Keratinocyte (primary cell): ENCODE data around the gene GPR34. TPM values are rescaled to one million over a fixed set of nuclear protein-coding genes. Genes with fewer than 3 reads are reported as not detected.

ENCODE experiments used
- DNase-seq: peaks from one replicate; pipeline ENCODE4 v3.0.0-alpha.2; 2011; ENCODE audit warnings: low read depth, missing footprints, low spot score
- FAIRE-seq: peaks from 2 replicates; lab custom pipeline; 2011; peaks lifted over from hg19 to GRCh38; lab: Jason Lieb, UNC
- H2AFZ ChIP-seq: 2 replicates; pipeline ENCODE4 v1.6.0; 2012; ENCODE audit warnings: low read length, control low read depth, inconsistent platforms; ENCODE audit not compliant: control insufficient read depth
- H3K27ac ChIP-seq: 2 replicates; pipeline ENCODE4 v1.5.1; 2011; ENCODE audit warnings: low read length; ENCODE audit not compliant: control insufficient read depth, insufficient read depth
- H3K27me3 ChIP-seq: 3 replicates; pipeline ENCODE4 v1.6.0; 2011; ENCODE audit warnings: low read length; ENCODE audit not compliant: control insufficient read depth, insufficient read depth; ENCODE audit errors: extremely low read depth
- H3K36me3 ChIP-seq, 2 experiments: 2 replicates in 1 of 2; 3 replicates in 1 of 2; pipeline ENCODE4 v1.5.1; 2011; ENCODE audit warnings: low read length in 2 of 2, mild to moderate bottlenecking in 1 of 2; ENCODE audit not compliant: control insufficient read depth in 2 of 2, insufficient read depth in 2 of 2; ENCODE audit errors: extremely low read depth in 1 of 2
- H3K4me1 ChIP-seq: 3 replicates; pipeline ENCODE4 v1.5.1; 2011; ENCODE audit warnings: low read length; ENCODE audit not compliant: control insufficient read depth, insufficient read depth; ENCODE audit errors: extremely low read depth
- H3K4me2 ChIP-seq: 3 replicates; pipeline ENCODE4 v1.6.0; 2011; ENCODE audit warnings: low read depth, low read length; ENCODE audit not compliant: control insufficient read depth, insufficient read depth; ENCODE audit errors: extremely low read depth
- H3K4me3 ChIP-seq, 3 experiments: fragments of 200-600 bp in 1 of 3; sonication (generic) in 1 of 3; 2 replicates in 2 of 3; 3 replicates in 1 of 3; pipeline ENCODE4 v1.5.1; 2011 to 2016; ENCODE audit warnings: low read length in 3 of 3, mild to moderate bottlenecking in 3 of 3, control low read depth in 2 of 3, inconsistent platforms in 1 of 3, low read depth in 1 of 3, mixed read lengths in 1 of 3, mixed run types in 1 of 3, moderate library complexity in 1 of 3; ENCODE audit not compliant: control insufficient read depth in 2 of 3, insufficient read depth in 2 of 3; ENCODE audit errors: extremely low read depth in 1 of 3
- H3K79me2 ChIP-seq: 2 replicates; pipeline ENCODE4 v1.6.0; 2012; ENCODE audit warnings: low read length; ENCODE audit not compliant: control insufficient read depth, insufficient read depth
- H3K9ac ChIP-seq: 3 replicates; pipeline ENCODE4 v1.6.0; 2011; ENCODE audit warnings: low read length; ENCODE audit not compliant: control insufficient read depth, insufficient read depth; ENCODE audit errors: extremely low read depth
- H3K9me1 ChIP-seq: 3 replicates; pipeline ENCODE4 v1.6.0; 2011; ENCODE audit warnings: low read length; ENCODE audit not compliant: control insufficient read depth, insufficient read depth; ENCODE audit errors: extremely low read depth
- H3K9me3 ChIP-seq: 2 replicates; pipeline ENCODE4 v1.5.1; 2012; ENCODE audit warnings: low read depth, low read length; ENCODE audit not compliant: control insufficient read depth
- H4K20me1 ChIP-seq: 3 replicates; pipeline ENCODE4 v1.6.0; 2011; ENCODE audit warnings: low read length; ENCODE audit not compliant: control insufficient read depth, insufficient read depth; ENCODE audit errors: extremely low read depth
- CTCF ChIP-seq, 3 experiments: IDR thresholded peaks in 1 of 3; conservative IDR thresholded peaks in 1 of 3; optimal IDR thresholded peaks in 1 of 3; 2 replicates in 2 of 3; 3 replicates in 1 of 3; pipeline versions ENCODE3 to v1.5.1; 2011; ENCODE audit warnings: low read length in 3 of 3, mild to moderate bottlenecking in 3 of 3, moderate library complexity in 2 of 3, control low read depth in 1 of 3, inconsistent platforms in 1 of 3; ENCODE audit not compliant: insufficient read depth in 2 of 3; ENCODE audit errors: extremely low read depth in 1 of 3
- EZH2 ChIP-seq: IDR thresholded peaks from one replicate; pipeline ENCODE4 v1.6.1; 2012; ENCODE audit warnings: inconsistent platforms, mild to moderate bottlenecking, low read length, moderate library complexity
- dilution Hi-C: fragments of 300-500 bp; cut with MboI; formaldehyde crosslinking; loops from one replicate; pipeline ENCODE4 v1.7.0; 2020; ENCODE audit warnings: low sequenced_read_pairs; ENCODE audit not compliant: extremely low pct_ligation_motif_present
- polyA plus RNA-seq, 5 experiments: library from polyadenylated mRNA; depleted of rRNA in 3 of 5; stranded (reverse) in 3 of 5; stranded (forward) in 1 of 5; unstranded in 1 of 5; fragments of >200 nt; gene quantifications; 1 replicate in 1 of 5; 2 replicates in 3 of 5; 3 replicates in 1 of 5; pipeline versions ENCODE4 v1.2.1 to v1.2.3, GENCODE V29; 2011 to 2012; ENCODE audit warnings: missing spikeins in 2 of 5, low read depth in 1 of 5, low replicate concordance in 1 of 5

Gene GPR34
- polyA plus RNA-seq, 1 donor (not counting 4 experiments of a cell fraction or from before 2014, with no cell fraction given): not detected

DNA sequence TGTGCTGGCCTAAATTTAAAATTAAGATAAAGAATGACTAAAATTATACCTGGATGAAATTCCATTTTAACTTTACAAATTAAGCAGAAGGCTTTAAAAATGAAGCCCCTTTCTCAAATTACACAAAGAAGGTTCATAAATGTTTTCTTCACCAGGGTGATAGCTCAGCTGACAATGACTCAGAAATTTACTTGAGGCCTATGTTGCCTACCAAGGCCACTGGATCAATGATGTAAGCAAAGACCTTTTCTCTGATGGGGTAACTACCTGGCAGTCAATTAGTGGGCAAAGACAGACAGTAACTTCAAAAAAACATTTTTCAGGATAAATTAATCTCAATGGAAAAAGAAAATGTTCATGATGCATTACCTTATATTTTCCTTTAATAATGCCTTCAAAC, 23.9 kb upstream of the GPR34 start:
- dilution Hi-C loops: no loop called here
- no peak for TF ChIP-seq CTCF (optimal IDR thresholded peaks at IDR 0.05 in 1 of 3, IDR thresholded peaks at IDR 0.05 in 1 of 3, conservative IDR thresholded peaks at IDR 0.05 in 1 of 3; ENCODE audit: extremely low read depth in 1 of 3, insufficient read depth in 2 of 3, low read length in 3 of 3)
- no peak for TF ChIP-seq EZH2
- no peak for FAIRE-seq

DNA sequence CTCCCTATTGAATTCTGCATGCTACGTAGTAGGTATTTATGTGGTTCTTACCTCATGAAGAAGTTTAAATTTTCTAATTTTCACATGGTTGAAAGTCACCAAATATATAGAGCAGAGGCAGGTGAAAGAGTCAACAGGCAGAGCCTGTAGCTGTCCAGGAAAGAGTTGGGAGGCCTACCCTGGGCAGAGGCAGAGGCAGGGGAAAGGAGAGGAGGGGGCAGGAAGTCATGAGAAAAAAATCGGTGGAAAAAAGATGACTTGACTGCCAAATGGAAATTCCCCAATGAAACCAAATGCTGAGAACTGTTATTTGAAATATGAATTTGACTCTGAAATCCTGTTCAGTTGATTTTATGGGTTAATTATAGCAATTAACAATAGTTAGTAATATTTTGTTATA, 23.1 kb upstream of the GPR34 start:
- H4K20me1 ChIP-seq: no peaks in the 10 kb centered on the region
- H2AFZ ChIP-seq: no peak overlapping the region
- TF ChIP-seq EZH2 (no peak), CTCF (optimal IDR thresholded peaks at IDR 0.05 in 1 of 3, IDR thresholded peaks at IDR 0.05 in 1 of 3, conservative IDR thresholded peaks at IDR 0.05 in 1 of 3; ENCODE audit: extremely low read depth in 1 of 3, insufficient read depth in 2 of 3, low read length in 3 of 3) (no peak)
- FAIRE-seq (no peak), DNase-seq (no peak)
- dilution Hi-C loops: no loop called here
- H3K79me2 ChIP-seq: no peaks in the 10 kb centered on the region
- H3K9me3 ChIP-seq: no peaks in the 10 kb centered on the region
- H3K9ac ChIP-seq: no peak overlapping the region
- no peaks in the 10 kb centered on the region for H3K4me1 ChIP-seq
- H3K27me3 ChIP-seq: no peaks in the 10 kb centered on the region
- H3K4me3 ChIP-seq: no peak overlapping the region
- no peak overlapping the region for H3K4me2 ChIP-seq
- H3K27ac ChIP-seq: no peak overlapping the region
- no peaks in the 10 kb centered on the region for H3K36me3 ChIP-seq
- no peaks in the 10 kb centered on the region for H3K9me1 ChIP-seq

More for the DNA sequence above, 23.9 kb upstream of the GPR34 start:
- no peaks in the 10 kb centered on the region for H3K79me2 ChIP-seq
- no peaks in the 10 kb centered on the region for H3K36me3 ChIP-seq
- no peaks in the 10 kb centered on the region for H4K20me1 ChIP-seq
- DNase-seq: no peak
- no peaks in the 10 kb centered on the region for H3K4me1 ChIP-seq
- H3K4me2 ChIP-seq: no peak overlapping the region
- no peaks in the 10 kb centered on the region for H3K27me3 ChIP-seq
- no peak overlapping the region for H2AFZ ChIP-seq
- H3K4me3 ChIP-seq: no peak overlapping the region
- H3K27ac ChIP-seq: no peak overlapping the region
- H3K9me1 ChIP-seq: no peaks in the 10 kb centered on the region
- no peak overlapping the region for H3K9ac ChIP-seq
- no peaks in the 10 kb centered on the region for H3K9me3 ChIP-seq
